ENCODE results near the gene CRYBG1.

DNA sequence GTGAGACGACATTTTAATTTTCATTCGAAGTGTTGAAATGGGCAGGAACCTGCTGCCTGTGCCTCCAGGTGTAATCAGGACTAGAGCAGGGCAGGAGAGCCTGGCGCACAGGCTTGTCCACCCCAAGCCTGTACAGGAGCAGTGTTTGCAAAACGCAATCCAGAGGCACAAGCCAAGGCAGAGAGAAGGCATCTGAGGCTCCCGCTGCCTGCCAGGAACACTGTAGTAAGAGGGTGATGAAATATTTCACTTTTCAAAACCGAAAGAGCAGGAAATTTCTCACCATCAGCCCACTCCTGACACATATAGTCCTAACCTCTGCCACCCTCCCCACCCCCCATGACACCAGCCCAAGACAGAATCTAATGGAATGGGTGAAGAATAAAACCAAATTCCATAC is 136.3 kb downstream of the CRYBG1 start:
- TF ChIP-seq EZH2 (IDR thresholded peaks at IDR 0.05; ENCODE audit: borderline replicate concordance, low read depth, low read length, severe bottlenecking): no peak
- TF ChIP-seq, protein P1, sequence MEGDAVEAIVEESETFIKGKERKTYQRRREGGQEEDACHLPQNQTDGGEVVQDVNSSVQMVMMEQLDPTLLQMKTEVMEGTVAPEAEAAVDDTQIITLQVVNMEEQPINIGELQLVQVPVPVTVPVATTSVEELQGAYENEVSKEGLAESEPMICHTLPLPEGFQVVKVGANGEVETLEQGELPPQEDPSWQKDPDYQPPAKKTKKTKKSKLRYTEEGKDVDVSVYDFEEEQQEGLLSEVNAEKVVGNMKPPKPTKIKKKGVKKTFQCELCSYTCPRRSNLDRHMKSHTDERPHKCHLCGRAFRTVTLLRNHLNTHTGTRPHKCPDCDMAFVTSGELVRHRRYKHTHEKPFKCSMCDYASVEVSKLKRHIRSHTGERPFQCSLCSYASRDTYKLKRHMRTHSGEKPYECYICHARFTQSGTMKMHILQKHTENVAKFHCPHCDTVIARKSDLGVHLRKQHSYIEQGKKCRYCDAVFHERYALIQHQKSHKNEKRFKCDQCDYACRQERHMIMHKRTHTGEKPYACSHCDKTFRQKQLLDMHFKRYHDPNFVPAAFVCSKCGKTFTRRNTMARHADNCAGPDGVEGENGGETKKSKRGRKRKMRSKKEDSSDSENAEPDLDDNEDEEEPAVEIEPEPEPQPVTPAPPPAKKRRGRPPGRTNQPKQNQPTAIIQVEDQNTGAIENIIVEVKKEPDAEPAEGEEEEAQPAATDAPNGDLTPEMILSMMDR (IDR thresholded peaks at IDR 0.05; ENCODE audit: extremely low read depth in 1 of 2, insufficient read depth in 1 of 2, low read depth in 1 of 2, low read length in 2 of 2): no peak
- TF ChIP-seq POLR2A (IDR thresholded peaks at IDR 0.05; ENCODE audit: low read depth, low read length): no peak
- no peak for TF ChIP-seq POLR2AphosphoS5 (IDR thresholded peaks at IDR 0.05; ENCODE audit: insufficient read depth, low read depth, low read length)
